HG03025 (cell line): ENCODE data around the gene MMD.
A peak's percentile ranks its signal among the peaks of the same experiment; 100 is the strongest.

ENCODE experiments used
- ATAC-seq: cut with Tn5 transposase; IDR thresholded peaks from one replicate; pipeline ENCODE4 v1.9.1; 2021; ENCODE audit warnings: mild to moderate bottlenecking, moderate library complexity; ENCODE audit not compliant: unreplicated experiment, low FRiP score

Gene MMD

DNA sequence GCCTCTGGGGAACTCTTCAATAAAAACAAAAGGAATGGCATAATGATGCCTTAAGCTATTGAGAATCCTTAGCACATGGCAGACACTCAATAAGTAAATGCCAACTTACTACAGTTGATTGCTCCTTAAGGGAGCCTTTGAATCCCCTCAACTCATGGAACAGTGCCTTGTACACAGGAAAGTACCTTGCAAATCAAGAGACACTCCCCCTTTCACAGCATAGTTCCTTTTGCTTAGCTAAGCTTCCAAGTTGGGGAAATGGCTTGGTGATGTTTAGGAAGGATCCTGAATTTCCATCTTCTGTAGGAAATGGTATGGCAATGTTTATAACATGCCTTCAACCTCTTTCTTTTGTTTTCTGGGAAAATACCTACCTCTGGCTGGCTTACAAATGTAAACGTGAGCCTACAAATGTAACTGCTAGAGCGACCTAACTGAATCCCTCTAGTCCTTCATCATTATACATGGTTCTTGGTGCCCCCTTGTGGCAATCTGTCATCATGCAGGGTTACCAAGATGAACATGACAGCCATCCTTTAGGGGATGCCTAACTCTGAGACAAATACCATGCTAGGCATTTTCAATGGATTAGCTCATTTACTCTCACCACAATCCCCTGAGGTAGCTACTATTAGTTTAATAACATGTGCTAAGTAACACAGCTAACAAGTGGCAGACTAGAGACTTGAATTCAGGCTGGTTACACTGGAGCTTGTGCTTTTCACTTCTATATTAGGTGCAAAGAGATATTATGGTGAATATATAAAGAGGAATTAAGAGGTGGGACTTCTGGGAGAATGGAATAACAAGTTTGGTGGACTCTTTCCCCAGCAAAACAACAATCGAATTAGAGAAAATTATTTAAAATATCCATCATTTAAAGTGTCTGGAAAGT is 65.0 kb downstream of the MMD start:
- peak; percentile 89 for ATAC-seq

DNA sequence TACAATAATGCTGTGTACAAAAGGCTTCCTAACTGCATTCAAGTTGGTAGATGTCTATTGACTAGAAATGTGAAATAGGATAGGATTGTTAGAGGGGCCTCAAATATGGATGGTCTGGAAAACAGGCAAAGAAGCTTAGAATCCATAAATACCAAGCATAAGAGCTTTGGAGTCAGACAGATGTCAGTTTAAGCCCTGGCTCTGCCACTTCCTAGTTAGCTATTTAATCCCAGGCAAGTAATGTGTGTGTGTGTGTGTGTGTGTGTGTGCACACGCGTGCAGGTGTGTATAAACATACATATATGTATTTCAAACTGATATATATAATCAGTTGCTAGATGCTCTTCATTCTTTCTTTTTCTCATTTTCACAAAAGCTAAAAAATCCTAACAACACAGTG is 66.7 kb downstream of the MMD start:
- ATAC-seq, result no peak

DNA sequence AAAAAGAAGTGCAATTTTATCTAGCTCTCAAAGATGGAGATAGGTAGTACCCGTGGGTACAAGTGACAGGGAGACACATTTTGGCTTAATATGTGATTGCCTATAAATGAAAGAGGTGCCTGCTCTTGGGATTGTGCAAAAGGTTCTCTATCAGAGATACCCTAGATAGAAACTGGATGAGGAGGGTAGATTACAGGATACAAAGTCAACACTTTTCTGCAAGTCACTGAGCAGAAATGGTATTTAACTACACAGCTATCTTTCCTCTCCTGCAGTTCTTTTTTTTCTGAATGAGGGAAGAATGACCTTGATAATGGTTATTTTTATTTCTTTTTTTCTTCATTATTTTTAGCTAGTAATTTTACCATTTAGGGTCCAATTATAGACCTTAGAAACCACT is 67.6 kb downstream of the MMD start:
- ATAC-seq, result no peak

DNA sequence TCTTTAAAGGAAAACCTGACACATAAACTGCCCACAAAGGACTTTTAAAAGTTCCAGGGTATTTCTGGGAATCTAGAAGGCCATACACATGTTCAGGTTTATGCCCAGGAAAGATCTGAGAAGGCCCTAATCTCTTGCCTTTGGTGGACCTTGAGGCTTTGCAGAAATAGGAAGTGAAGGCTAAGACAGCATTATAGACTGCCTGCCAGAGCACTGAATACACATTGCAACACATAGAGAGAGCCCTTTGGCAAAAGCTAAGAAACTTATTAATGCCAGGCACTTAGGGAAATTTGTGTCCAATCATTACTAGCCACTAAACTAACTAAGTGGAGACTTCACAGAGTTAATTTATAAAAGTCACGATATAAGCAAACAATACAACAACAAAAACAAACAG is 70.4 kb downstream of the MMD start:
- ATAC-seq, result no peak

DNA sequence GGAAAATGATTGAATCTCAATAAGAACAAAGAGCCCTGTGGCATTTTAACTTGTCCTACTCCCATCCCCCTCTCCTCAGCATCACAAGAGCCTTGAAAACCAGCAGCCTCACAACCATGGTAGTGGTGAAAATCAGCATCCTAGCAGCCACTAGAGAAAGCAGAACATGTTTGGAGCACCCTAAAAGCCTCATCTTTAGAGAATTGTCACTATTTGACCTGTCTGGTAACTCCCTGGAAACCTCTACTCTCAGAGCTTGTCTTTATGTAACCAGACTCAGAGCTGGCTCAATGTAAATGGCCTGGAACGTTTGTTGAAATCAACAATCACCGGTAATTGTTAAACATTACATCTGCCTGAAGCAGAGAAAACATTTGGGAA is 70.8 kb downstream of the MMD start:
- ATAC-seq, result no peak

DNA sequence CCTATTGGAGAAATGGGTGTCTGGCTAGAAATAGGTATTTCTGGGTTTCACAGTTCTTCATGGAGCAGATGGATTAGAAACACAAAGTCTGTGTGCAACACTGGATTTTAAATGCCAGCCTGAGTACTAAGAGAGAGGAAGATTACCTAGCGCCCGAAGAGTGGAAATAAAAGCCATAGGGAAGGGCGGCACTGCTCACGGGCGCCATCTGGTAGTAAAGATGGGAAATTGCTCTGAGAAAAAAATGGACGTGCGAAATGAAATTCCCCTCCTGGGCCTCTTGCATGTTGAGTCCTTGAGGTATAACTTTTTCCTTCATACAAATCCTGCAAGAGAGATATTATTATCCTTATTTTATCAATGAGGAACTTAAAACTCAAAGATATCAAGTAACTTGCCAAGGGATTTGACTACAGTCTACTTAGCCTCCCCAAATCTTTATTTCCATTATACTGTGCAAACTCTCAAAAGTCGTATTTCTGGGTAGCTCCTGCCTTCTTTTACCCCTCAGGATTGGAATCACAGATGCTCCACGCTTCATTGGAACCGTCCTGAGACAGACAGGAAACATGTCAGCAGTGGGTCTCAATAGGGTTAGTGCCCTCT is 72.8 kb downstream of the MMD start:
- ATAC-seq, result no peak

DNA sequence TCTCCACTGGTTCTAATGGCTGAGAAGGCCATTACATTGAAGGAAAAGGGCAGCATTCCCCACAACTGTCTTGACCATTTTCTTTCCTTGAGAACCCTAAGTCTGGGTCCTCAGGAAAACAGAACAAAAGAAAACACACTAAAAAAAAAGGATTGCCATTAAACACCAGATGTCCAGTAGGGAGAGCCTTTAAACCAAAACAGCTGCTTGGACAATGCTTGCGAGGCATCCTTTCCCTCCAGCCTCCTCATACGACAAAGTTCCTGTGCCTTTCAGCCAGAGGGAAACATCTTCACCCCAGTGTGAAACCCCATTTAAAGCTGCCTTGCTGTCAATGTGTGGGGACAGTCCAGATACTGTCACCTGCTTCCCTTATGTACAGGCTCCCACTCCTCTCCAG is 74.3 kb downstream of the MMD start:
- ATAC-seq, result no peak

DNA sequence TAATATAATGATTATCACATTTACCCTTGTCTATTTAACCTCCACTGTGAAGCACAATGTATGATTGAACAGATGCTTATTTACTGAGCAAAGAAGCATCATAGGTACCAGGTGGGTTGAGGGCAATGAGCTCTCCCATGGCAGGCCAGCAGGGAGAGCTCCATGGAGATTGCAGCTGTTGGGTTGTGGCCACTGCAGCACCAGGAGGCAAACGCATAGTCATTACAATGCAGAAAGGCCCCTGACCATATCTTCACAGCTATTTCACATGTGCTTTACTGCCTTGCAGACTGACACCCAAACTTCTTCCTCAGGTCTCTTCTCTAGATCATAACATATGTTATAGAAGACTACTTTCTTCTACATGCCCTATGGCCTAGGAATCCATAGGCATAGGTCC is 75.0 kb downstream of the MMD start:
- ATAC-seq, result no peak

DNA sequence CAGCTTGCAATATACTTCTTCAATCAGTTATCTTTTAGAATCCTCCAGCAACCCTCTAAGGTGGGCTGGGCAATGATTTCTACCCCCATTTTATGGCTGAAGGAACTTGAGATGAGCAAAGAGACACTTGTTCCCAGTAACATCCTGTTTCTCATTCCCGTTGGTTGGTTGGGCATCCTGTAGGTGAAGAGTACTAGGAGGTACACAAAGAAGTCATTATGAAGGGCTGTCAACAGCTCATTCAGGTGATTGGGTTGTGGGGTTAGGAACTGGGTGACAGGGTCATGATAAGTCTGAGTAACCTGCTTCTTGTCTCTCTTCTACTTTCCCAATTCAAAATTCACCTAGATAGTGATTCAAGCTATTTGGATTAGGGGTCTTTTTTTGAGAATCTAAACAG is 76.5 kb downstream of the MMD start:
- ATAC-seq, result no peak

DNA sequence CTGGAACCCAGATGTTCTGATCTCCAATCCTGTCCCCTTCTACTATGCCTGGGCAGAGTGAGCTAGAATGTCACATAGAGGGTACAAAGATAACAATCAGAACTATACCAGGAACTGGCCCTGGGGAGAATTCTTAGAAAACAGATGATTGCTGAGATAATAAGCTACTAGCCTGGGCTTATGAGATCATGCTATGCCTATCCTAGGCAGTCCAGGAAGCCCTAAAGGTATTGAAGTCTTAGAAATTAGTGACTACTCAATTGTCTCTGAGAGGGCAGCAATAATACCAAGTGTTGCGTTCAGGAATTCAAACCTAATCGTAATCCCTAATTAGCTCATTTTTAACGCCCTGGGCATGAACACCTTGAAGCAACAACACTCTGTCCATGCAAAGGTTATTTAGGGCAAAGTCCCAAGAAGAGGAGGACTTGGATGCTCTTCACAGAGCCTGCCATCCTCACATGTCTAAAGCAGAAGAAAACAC is 77.1 kb downstream of the MMD start:
- ATAC-seq, result no peak

DNA sequence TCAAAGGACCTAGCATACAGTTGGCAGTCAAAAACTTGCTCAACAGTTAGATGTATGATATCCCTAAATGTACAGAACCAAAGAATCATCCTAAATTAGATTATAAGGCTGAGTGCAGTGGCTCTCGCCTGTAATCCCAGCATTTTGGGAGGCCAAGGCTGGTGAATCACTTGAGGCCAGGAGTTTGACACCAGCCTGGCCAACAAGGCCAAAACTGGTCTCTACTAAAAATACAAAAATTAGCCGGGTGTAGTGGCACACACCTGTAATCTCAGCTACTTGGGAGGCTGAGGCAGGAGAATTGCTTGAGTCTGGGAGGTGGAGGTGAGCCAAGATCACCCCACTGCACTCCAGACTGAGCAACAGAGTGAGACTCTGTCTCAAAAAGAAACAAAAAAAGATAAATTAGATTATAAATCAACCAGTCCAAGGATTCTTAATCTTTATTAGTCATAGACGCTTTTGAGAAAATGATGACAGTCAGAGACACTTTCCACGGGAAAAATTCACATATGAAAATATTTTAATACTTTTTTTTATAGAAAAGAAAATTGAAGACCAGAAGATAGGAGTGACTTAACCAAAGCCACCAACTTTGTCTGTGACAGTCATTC is 77.6 kb downstream of the MMD start:
- ATAC-seq, result no peak

DNA sequence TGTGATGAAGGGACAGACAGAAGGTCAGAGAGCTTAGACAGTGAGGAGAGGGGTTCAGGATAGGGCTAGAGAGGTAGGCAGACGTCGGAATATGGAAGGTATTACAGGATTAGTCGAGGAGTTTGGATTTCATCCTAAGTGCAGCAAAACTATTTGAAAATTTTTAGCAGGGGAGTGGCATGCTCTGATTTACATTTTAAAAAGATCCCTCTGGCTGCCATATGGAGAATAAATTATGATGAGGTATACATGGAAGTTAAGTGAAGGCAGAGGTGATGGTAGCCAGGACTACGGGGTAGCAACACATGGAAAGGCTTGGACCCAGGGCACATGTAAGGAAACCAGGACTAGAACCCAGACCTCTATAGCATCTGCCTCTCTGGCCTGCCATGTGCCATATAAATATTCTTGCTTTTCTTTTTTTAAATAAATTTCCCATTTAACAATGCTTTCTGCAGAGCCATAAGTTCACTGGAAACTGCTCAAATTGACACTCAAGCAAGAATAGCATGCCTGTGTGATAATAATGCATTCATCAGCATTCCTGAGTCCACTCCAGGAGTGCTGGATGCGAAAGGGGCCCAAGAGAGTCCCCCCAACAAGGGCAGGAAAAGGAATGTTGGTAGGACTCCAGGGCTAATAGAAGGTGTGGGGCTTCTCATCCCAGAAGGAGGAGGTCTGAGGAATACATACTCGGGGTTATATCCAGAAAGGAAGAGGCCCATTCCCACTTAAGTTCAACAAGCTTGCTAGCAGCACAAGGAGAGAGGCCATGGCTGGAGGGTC is 78.6 kb downstream of the MMD start:
- no peak for ATAC-seq
